HUES48 (cell line): ENCODE measurements around the gene BTLA.
"Not testable (repeated sequence)": the region's sequence is repeated elsewhere in the genome, so short reads cannot be mapped to it uniquely, and the experiment has no call there.

Source experiments
- H3K27ac ChIP-seq: one replicate; pipeline ENCODE4 v1.7.0; 2013; ENCODE audit warnings: low read depth, low read length, inconsistent platforms
- H3K27me3 ChIP-seq: 2 replicates; pipeline ENCODE4 v1.6.1; 2013; ENCODE audit warnings: mild to moderate bottlenecking, low read length; ENCODE audit not compliant: control insufficient read depth, insufficient read depth
- H3K36me3 ChIP-seq: 2 replicates; pipeline ENCODE4 v1.6.1; 2013; ENCODE audit warnings: low read length; ENCODE audit not compliant: control insufficient read depth, insufficient read depth
- H3K4me1 ChIP-seq: 2 replicates; pipeline ENCODE4 v1.6.1; 2013; ENCODE audit warnings: mild to moderate bottlenecking, low read length; ENCODE audit not compliant: control insufficient read depth, insufficient read depth
- H3K4me3 ChIP-seq: 2 replicates; pipeline ENCODE4 v1.5.1; 2013; ENCODE audit warnings: mild to moderate bottlenecking, low read depth, low read length
- H3K9ac ChIP-seq: 2 replicates; pipeline ENCODE4 v1.6.1; 2013; ENCODE audit warnings: mild to moderate bottlenecking, low read depth, low read length, moderate library complexity
- H3K9me3 ChIP-seq: 2 replicates; pipeline ENCODE4 v1.6.1; 2013; ENCODE audit warnings: low read length; ENCODE audit not compliant: control insufficient read depth, insufficient read depth

Gene BTLA

GRCh38 chr3:112445839-112446238 is 53.4 kb downstream of the BTLA start:
- H3K9ac ChIP-seq: no peak overlapping the region
- H3K27ac ChIP-seq: no peak overlapping the region
- no peak overlapping the region for H3K4me3 ChIP-seq
- H3K9me3 ChIP-seq: no peaks in the 10 kb centered on the region
- H3K36me3 ChIP-seq: no peaks in the 10 kb centered on the region
- H3K4me1 ChIP-seq: no peaks in the 10 kb centered on the region
- H3K27me3 ChIP-seq: no peaks in the 10 kb centered on the region

- Histone ChIP-seq H3K9ac (no peak overlapping the region), H3K36me3 (no peaks in the 10 kb centered on the region), H3K9me3 (peaks cover 18% of the 10 kb centered on the region), H3K4me1 (no peaks in the 10 kb centered on the region), H3K27me3 (no peaks in the 10 kb centered on the region), H3K4me3 (no peak overlapping the region), H3K27ac (no peak overlapping the region)
These were observed 61.9 kb downstream of the BTLA start for GRCh38 chr3:112437146-112438022.

GRCh38 chr3:112429960-112430359 is 69.3 kb downstream of the BTLA start:
- Histone ChIP-seq H3K9ac (no peak overlapping the region), H3K9me3 (peaks cover 5% of the 10 kb centered on the region), H3K4me1 (peaks cover 14% of the 10 kb centered on the region)

GRCh38 chr3:112427123-112427522 is 72.1 kb downstream of the BTLA start:
- H3K36me3 ChIP-seq: no peaks in the 10 kb centered on the region
- H3K27ac ChIP-seq: no peak overlapping the region
- H3K27me3 ChIP-seq: no peaks in the 10 kb centered on the region
- peaks cover 30% of the 10 kb centered on the region for H3K4me1 ChIP-seq
- no peak overlapping the region for H3K9ac ChIP-seq
- no peak overlapping the region for H3K4me3 ChIP-seq
- no peaks in the 10 kb centered on the region for H3K9me3 ChIP-seq

More at GRCh38 chr3:112429960-112430359, 69.3 kb downstream of the BTLA start:
- Histone ChIP-seq H3K4me3 (no peak overlapping the region), H3K27ac (no peak overlapping the region), H3K27me3 (no peaks in the 10 kb centered on the region), H3K36me3 (no peaks in the 10 kb centered on the region)

GRCh38 chr3:112425858-112426750 is 73.2 kb downstream of the BTLA start:
- Histone ChIP-seq H3K4me1 (peaks cover 30% of the 10 kb centered on the region), H3K36me3 (peaks cover under 1% of the 10 kb centered on the region; the same call in 1 of the 2 replicates), H3K9me3 (no peaks in the 10 kb centered on the region), H3K27ac (no peak overlapping the region), H3K9ac (no peak overlapping the region), H3K4me3 (peak overlapping the region; percentile 35), H3K27me3 (no peaks in the 10 kb centered on the region)

DNA sequence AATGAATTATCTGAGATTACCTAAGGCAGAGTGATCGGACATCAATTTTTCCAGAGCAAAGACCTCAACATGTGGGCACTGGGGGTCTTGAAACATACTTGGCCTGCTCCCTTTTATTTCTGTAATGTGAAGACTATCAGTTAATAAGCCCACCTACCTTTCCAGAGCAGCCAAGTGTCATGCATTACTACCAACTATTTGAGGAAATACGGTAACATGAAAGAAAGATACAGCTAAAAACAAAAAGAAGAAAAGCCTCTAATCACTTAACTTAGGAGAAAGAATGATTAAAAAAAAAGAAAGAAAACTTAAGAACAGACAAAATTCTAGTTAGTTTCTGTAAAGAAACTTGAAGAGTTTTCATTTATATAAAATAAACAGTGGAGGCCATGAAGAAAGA is 73.9 kb downstream of the BTLA start:
- no peak overlapping the region for H3K27ac ChIP-seq

GRCh38 chr3:112424394-112424793 is 74.9 kb downstream of the BTLA start:
- H3K4me3 ChIP-seq: peak overlapping the region; percentile 0; the same call in 1 of the 2 replicates
- H3K9me3 ChIP-seq: no peaks in the 10 kb centered on the region
- no peak overlapping the region for H3K9ac ChIP-seq
- H3K27ac ChIP-seq: peak overlapping the region; percentile 32
- H3K27me3 ChIP-seq: no peaks in the 10 kb centered on the region
- peaks cover 30% of the 10 kb centered on the region for H3K4me1 ChIP-seq
- peaks cover 3% of the 10 kb centered on the region; the same call in 1 of the 2 replicates for H3K36me3 ChIP-seq

More for the DNA sequence above, 73.9 kb downstream of the BTLA start:
- Histone ChIP-seq H3K9ac (no peak overlapping the region), H3K4me3 (no peak overlapping the region), H3K9me3 (no peaks in the 10 kb centered on the region), H3K27me3 (no peaks in the 10 kb centered on the region), H3K36me3 (peaks cover 3% of the 10 kb centered on the region; the same call in 1 of the 2 replicates), H3K4me1 (peaks cover 30% of the 10 kb centered on the region)

GRCh38 chr3:112422921-112423320 is 76.4 kb downstream of the BTLA start:
- not testable (repeated sequence) for H3K27me3 ChIP-seq, H3K9me3 ChIP-seq, H3K27ac ChIP-seq, H3K36me3 ChIP-seq
- H3K4me1 ChIP-seq: peaks cover 33% of the 10 kb centered on the region
- peak overlapping the region; percentile 73; the same call in 1 of the 2 replicates for H3K9ac ChIP-seq
- H3K4me3 ChIP-seq: peak overlapping the region; percentile 67

GRCh38 chr3:112418526-112418925 is 80.7 kb downstream of the BTLA start:
- Histone ChIP-seq H3K4me3 (peak overlapping the region; percentile 47; the same call in 1 of the 2 replicates), H3K4me1 (peaks cover 18% of the 10 kb centered on the region), H3K9ac (0 out of 2 replicates have a peak overlapping the region, but pooled peaks have one; percentile 24), H3K36me3 (peaks cover 21% of the 10 kb centered on the region), H3K27ac (peak overlapping the region; percentile 51)
- not testable (repeated sequence) for H3K9me3 ChIP-seq, H3K27me3 ChIP-seq

DNA sequence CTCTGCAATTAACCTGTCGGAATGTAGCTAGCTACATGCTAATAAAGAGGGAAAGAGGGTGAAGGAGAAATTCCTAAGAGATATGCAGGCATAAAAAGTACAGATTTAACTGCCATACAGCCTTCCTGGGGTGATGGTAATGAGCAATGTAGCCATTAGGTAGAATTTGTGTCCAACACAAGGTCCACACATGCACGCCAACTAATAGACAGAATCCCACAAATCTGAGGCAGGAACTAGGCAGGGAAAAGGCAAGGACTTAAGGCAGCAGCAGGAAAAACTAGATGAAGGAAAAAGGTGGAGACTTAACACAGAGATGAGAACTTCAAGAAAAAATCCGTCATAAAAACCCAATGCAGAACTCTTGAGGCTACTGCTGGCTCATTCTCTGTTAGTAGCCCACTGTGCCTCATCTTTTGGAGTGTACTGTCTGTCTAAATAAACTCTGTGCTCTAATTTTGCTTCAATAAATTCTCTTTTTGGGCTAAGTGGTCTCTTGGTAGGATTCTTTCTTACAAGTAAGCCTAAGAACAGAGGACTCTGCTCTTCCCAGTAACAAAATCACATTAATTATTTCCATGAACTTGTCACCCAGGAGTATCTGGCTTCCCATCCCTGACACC is 81.5 kb downstream of the BTLA start:
- Histone ChIP-seq H3K36me3 (peaks cover 21% of the 10 kb centered on the region), H3K4me3 (peak overlapping the region; percentile 42), H3K27me3 (no peaks in the 10 kb centered on the region), H3K9me3 (no peaks in the 10 kb centered on the region), H3K4me1 (peaks cover 15% of the 10 kb centered on the region), H3K27ac (peak overlapping the region; percentile 60), H3K9ac (peak overlapping the region; percentile 30)
